ENCODE results near the gene PRKACB.

DNA sequence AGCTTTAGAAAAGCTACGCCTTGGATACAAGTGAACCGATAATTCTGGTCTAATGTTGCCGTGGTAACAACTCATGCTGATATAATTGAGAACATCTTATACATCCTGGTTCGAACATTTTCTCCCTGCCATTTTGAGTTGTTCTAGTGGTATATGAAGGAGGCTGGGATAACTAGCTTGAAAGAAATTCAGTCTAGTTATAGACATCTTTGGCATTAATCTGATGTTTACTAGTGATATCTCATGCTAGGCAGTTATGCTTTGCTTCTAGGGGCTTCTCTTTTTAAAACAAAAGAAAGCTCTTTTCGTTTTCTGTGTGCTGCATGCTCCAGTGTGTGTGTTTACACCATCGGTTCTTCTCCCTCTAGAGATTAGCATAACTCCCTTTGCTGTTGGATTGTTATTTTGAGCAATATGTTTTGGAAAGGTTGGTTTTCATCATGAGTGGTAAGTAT, 20.5 kb downstream of the PRKACB start:
- TF ChIP-seq, protein P1, sequence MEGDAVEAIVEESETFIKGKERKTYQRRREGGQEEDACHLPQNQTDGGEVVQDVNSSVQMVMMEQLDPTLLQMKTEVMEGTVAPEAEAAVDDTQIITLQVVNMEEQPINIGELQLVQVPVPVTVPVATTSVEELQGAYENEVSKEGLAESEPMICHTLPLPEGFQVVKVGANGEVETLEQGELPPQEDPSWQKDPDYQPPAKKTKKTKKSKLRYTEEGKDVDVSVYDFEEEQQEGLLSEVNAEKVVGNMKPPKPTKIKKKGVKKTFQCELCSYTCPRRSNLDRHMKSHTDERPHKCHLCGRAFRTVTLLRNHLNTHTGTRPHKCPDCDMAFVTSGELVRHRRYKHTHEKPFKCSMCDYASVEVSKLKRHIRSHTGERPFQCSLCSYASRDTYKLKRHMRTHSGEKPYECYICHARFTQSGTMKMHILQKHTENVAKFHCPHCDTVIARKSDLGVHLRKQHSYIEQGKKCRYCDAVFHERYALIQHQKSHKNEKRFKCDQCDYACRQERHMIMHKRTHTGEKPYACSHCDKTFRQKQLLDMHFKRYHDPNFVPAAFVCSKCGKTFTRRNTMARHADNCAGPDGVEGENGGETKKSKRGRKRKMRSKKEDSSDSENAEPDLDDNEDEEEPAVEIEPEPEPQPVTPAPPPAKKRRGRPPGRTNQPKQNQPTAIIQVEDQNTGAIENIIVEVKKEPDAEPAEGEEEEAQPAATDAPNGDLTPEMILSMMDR (IDR thresholded peaks at IDR 0.05) = no peak
- no peak for TF ChIP-seq EZH2 (IDR thresholded peaks at IDR 0.05)
